CD14-positive monocyte (primary cell): ENCODE results near the gene CBLC. TPM values are rescaled to one million over a fixed set of nuclear protein-coding genes. Genes with fewer than 3 reads are reported as not detected.

ENCODE experiments used
- DNase-seq, 3 donors: peaks; one replicate each; pipeline ENCODE4 v3.0.0-alpha.2; 2011 to 2022
- H2AFZ ChIP-seq: 2 replicates; pipeline ENCODE4 v1.6.0; 2012; ENCODE audit warnings: mild to moderate bottlenecking, low read depth, low read length, inconsistent platforms; ENCODE audit not compliant: insufficient read depth, poor library complexity, severe bottlenecking
- H3K27ac ChIP-seq, 2 donors: 1 replicate in 1 of 2; 2 replicates in 1 of 2; pipeline ENCODE4 v1.5.1; 2012 to 2013; ENCODE audit warnings: low read length in 2 of 2, control low read depth in 1 of 2, inconsistent platforms in 1 of 2, low read depth in 1 of 2, mild to moderate bottlenecking in 1 of 2
- H3K27me3 ChIP-seq, 2 donors: one replicate each; pipeline versions ENCODE4 v1.6.0 to v1.6.1; 2011 to 2013; ENCODE audit warnings: low read length in 2 of 2; ENCODE audit not compliant: control insufficient read depth in 2 of 2, insufficient read depth in 2 of 2
- H3K36me3 ChIP-seq, 2 donors: replicated peaks in 1 of 2; 1 replicate in 1 of 2; 2 replicates in 1 of 2; pipeline versions ENCODE4 v1.5.1 to v1.6.1; 2012 to 2013; ENCODE audit warnings: low read length in 2 of 2, control low read depth in 1 of 2, inconsistent platforms in 1 of 2, mild to moderate bottlenecking in 1 of 2; ENCODE audit not compliant: insufficient read depth in 2 of 2, control insufficient read depth in 1 of 2
- H3K4me1 ChIP-seq, 2 donors: 1 replicate in 1 of 2; 2 replicates in 1 of 2; pipeline versions ENCODE4 v1.5.1 to v1.6.1; 2012 to 2013; ENCODE audit warnings: low read length in 2 of 2, control low read depth in 1 of 2, inconsistent platforms in 1 of 2, mild to moderate bottlenecking in 1 of 2, moderate library complexity in 1 of 2; ENCODE audit not compliant: insufficient read depth in 2 of 2, control insufficient read depth in 1 of 2
- H3K4me2 ChIP-seq: replicated peaks from 2 replicates; pipeline ENCODE3; 2012; ENCODE audit warnings: low read length, moderate library complexity, mild to moderate bottlenecking; ENCODE audit not compliant: poor library complexity, severe bottlenecking; ENCODE audit errors: extremely low read depth
- H3K4me3 ChIP-seq, 3 experiments: fragments of 200-600 bp in 1 of 3; sonication (generic) in 1 of 3; replicated peaks in 1 of 3; 1 replicate in 2 of 3; 2 replicates in 1 of 3; pipeline ENCODE4 v1.5.1; 2011 to 2013; ENCODE audit warnings: low read length in 3 of 3, mild to moderate bottlenecking in 3 of 3, control low read depth in 2 of 3, low read depth in 2 of 3, inconsistent platforms in 1 of 3, moderate library complexity in 1 of 3
- H3K79me2 ChIP-seq: 2 replicates; pipeline ENCODE4 v1.6.0; 2012; ENCODE audit warnings: mild to moderate bottlenecking, control low read depth, inconsistent platforms, low read length, moderate library complexity; ENCODE audit not compliant: insufficient read depth
- H3K9ac ChIP-seq: 2 replicates; pipeline ENCODE4 v1.6.0; 2017; ENCODE audit warnings: low read length, mild to moderate bottlenecking; ENCODE audit not compliant: insufficient read depth, poor library complexity, severe bottlenecking
- H3K9me3 ChIP-seq, 2 donors: replicated peaks in 1 of 2; 1 replicate in 1 of 2; 2 replicates in 1 of 2; pipeline versions ENCODE4 v1.5.1 to v1.6.1; 2012 to 2013; ENCODE audit warnings: low read length in 2 of 2, control low read depth in 1 of 2; ENCODE audit not compliant: control insufficient read depth in 1 of 2, insufficient read depth in 1 of 2
- H4K20me1 ChIP-seq: 2 replicates; pipeline ENCODE4 v1.6.0; 2012; ENCODE audit warnings: mild to moderate bottlenecking, low read length, control low read depth, moderate library complexity; ENCODE audit not compliant: insufficient read depth
- H3K27ac Mint-ChIP-seq, 7 donors: one replicate each; pipeline ENCODE4 v1.8.0; 2020; ENCODE audit warnings: mild to moderate bottlenecking in 7 of 7, mixed read lengths in 7 of 7, moderate library complexity in 6 of 7, inconsistent platforms in 2 of 7
- H3K27me3 Mint-ChIP-seq, 3 donors: one replicate each; pipeline ENCODE4 v1.8.0; 2021 to 2022; ENCODE audit warnings: low read depth in 3 of 3, mild to moderate bottlenecking in 3 of 3, mixed read lengths in 3 of 3, moderate library complexity in 3 of 3, inconsistent platforms in 1 of 3
- H3K36me3 Mint-ChIP-seq, 2 donors: one replicate each; pipeline ENCODE4 v1.8.0; 2020; ENCODE audit warnings: mixed read lengths in 2 of 2, inconsistent platforms in 1 of 2, mild to moderate bottlenecking in 1 of 2
- H3K4me1 Mint-ChIP-seq: one replicate; pipeline ENCODE4 v1.8.0; 2020; ENCODE audit warnings: mild to moderate bottlenecking, mixed read lengths
- H3K4me3 Mint-ChIP-seq, 2 donors: one replicate each; pipeline ENCODE4 v1.8.0; 2020; ENCODE audit warnings: mild to moderate bottlenecking in 2 of 2, mixed read lengths in 2 of 2, moderate library complexity in 1 of 2
- H3K9me3 Mint-ChIP-seq, 7 donors: one replicate each; pipeline ENCODE4 v1.8.0; 2020 to 2022; ENCODE audit warnings: mixed read lengths in 7 of 7, mild to moderate bottlenecking in 6 of 7, moderate library complexity in 6 of 7, inconsistent platforms in 2 of 7
- CTCF ChIP-seq: fragments of 200-600 bp; IDR thresholded peaks from one replicate; pipeline ENCODE4 v1.8.0; 2022; ENCODE audit warnings: antibody characterized with exemption, mild to moderate bottlenecking
- WGBS: methylation state at CpG from one replicate; pipeline ENCODE4 v1.1.5; 2013; ENCODE audit warnings: missing lambda C conversion rate; ENCODE audit not compliant: insufficient coverage; 5-methylcytosine and 5-hydroxymethylcytosine counted together
- intact Hi-C, 2 donors: fragments of 100-400 bp; cut with micrococcal nuclease; formaldehyde crosslinking; loops; one replicate each; pipeline versions ENCODE4 v1.15.0 to v1.15.1; 2023
- polyA plus RNA-seq, 3 donors: library from polyadenylated mRNA; depleted of rRNA in 1 of 3; unstranded in 2 of 3; stranded (reverse) in 1 of 3; fragments of 300-500 nt in 2 of 3; fragments of >200 nt in 1 of 3; fragmentation: Illumina TruSeq in 2 of 3; gene quantifications; 1 replicate in 2 of 3; 2 replicates in 1 of 3; pipeline ENCODE4 v1.2.3, GENCODE V29; 2012 to 2021

The CBLC gene
- polyA plus RNA-seq, 3 donors: not detected

- Histone ChIP-seq H3K9me3 (no peaks in the 10 kb centered on the region), H3K4me2 (no peak overlapping the region), H2AFZ (no peak overlapping the region), H4K20me1 (no peaks in the 10 kb centered on the region), H3K9ac (no peak overlapping the region), H3K27ac (no peak overlapping the region), H3K4me3 (no peak overlapping the region), H3K36me3 (no peaks in the 10 kb centered on the region), H3K4me1 (peaks cover 7 to 8% of the 10 kb centered on the region in 2 donors), H3K27me3 (no peaks in the 10 kb centered on the region), H3K79me2 (no peaks in the 10 kb centered on the region)
- H3K4me3 Mint-ChIP-seq: no peak overlapping the region
- no CpG with 5 or more reads among the region's 3 CpGs for WGBS
- peaks cover 0 to 2% (median 0%) of the 10 kb centered on the region in 7 donors for H3K9me3 Mint-ChIP-seq
- no peak for DNase-seq
- no peak overlapping the region for H3K27ac Mint-ChIP-seq
- H3K27me3 Mint-ChIP-seq: peaks cover 0 to 13% (median 5%) of the 10 kb centered on the region in 3 donors
- no peaks in the 10 kb centered on the region for H3K36me3 Mint-ChIP-seq
- peaks cover 8% of the 10 kb centered on the region for H3K4me1 Mint-ChIP-seq
- no peak for TF ChIP-seq CTCF
- intact Hi-C loops: loop anchor here in 1 of 2 donors (10.0 kb wide), 1 partner anchor 210 kb away; no protein-coding TSS in a partner anchor
Measured at GRCh38 chr19:44785271-44785670, 7.6 kb downstream of the CBLC start.

- Histone ChIP-seq H3K27ac (no peak overlapping the region), H3K9ac (no peak overlapping the region), H3K79me2 (no peaks in the 10 kb centered on the region), H3K36me3 (no peaks in the 10 kb centered on the region), H3K4me3 (no peak overlapping the region), H3K27me3 (no peaks in the 10 kb centered on the region), H3K4me1 (peaks cover 7 to 8% of the 10 kb centered on the region in 2 donors), H2AFZ (no peak overlapping the region), H3K4me2 (no peak overlapping the region), H3K9me3 (no peaks in the 10 kb centered on the region), H4K20me1 (no peaks in the 10 kb centered on the region)
- peaks cover 0 to 13% (median 5%) of the 10 kb centered on the region in 3 donors for H3K27me3 Mint-ChIP-seq
- peaks cover 0 to 2% (median 0%) of the 10 kb centered on the region in 7 donors for H3K9me3 Mint-ChIP-seq
- no peak for DNase-seq
- no peaks in the 10 kb centered on the region for H3K36me3 Mint-ChIP-seq
- H3K4me3 Mint-ChIP-seq: no peak overlapping the region
- intact Hi-C loops: loop anchor here in 1 of 2 donors (10.0 kb wide), 1 partner anchor 211 kb away; no protein-coding TSS in a partner anchor
- TF ChIP-seq CTCF: no peak
- WGBS: 96% methylated on average over 4 of the region's 15 CpGs
- no peak overlapping the region for H3K27ac Mint-ChIP-seq
- peaks cover 8% of the 10 kb centered on the region for H3K4me1 Mint-ChIP-seq
Measured at GRCh38 chr19:44785993-44786392, 8.3 kb downstream of the CBLC start.
